Fibroblast of skin of abdomen (primary cell): Measurements from ENCODE around the gene IL1RN.

ENCODE experiments used
- DNase-seq: peaks from one replicate; pipeline ENCODE4 v3.0.0-alpha.2; 2013

Gene IL1RN

GRCh38 chr2:113129519-113130078, 2.2 kb downstream of the IL1RN start:
- DNase-seq = no peak

- no peak for DNase-seq
Measured at GRCh38 chr2:113131352-113132185, 4.2 kb downstream of the IL1RN start.

DNA sequence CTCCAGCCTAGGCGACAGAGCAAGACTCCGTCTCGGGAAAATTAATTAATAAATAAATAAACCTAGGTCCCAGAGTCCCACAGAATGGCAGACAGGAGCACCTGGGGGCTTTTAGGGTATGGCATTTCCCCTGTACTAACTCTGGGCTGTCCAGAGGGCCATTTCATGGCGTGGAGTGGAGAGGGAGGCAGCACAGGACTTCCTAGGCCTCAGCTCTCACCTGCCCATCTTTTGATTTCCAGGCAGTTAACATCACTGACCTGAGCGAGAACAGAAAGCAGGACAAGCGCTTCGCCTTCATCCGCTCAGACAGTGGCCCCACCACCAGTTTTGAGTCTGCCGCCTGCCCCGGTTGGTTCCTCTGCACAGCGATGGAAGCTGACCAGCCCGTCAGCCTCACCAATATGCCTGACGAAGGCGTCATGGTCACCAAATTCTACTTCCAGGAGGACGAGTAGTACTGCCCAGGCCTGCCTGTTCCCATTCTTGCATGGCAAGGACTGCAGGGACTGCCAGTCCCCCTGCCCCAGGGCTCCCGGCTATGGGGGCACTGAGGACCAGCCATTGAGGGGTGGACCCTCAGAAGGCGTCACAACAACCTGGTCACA, 5.1 kb downstream of the IL1RN start:
- DNase-seq = no peak

DNA sequence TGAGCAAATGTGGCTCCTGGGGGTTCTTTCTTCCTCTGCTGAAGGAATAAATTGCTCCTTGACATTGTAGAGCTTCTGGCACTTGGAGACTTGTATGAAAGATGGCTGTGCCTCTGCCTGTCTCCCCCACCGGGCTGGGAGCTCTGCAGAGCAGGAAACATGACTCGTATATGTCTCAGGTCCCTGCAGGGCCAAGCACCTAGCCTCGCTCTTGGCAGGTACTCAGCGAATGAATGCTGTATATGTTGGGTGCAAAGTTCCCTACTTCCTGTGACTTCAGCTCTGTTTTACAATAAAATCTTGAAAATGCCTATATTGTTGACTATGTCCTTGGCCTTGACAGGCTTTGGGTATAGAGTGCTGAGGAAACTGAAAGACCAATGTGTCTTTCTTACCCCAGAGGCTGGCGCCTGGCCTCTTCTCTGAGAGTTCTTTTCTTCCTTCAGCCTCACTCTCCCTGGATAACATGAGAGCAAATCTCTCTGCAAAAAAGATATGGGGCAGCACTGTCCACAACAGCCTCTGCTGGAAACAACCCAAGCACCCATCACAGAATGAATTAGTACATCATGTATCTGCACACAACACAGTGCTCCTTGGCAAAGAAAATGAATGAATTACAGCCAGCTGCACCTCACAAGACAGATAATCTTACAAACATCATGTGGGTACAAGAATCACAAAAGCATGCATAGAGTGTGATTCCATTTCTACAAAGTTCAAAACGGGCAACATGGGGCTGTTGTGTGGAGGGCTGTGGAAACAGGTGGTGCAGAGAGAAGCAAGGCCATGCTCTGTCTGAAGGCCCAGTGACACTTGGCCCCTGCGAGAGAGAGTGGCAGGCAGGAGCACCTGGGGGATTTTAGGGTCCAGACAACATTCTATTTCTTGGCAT, 6.6 kb downstream of the IL1RN start:
- no peak for DNase-seq

- no peak for DNase-seq
Measured at GRCh38 chr2:113134717-113135116, 7.3 kb downstream of the IL1RN start.

DNA sequence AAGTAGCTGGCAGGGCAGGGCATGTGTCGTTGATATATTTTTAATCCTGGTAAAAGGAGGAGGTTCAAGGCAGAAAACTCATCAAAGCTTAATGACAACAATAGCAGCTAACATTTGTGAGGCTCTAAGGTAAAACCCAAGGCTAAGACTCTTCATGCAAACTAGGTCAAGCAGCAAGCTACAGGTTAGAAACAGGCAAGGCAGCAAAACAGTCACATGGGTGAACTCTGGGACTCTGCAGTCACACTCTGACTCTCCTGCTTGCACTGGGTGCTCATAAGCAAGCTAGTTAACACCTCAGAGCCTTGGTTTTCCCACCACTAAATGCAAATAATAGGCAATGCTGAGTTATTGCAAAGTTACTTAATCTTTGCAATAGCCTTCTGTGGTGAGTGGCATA, 7.9 kb downstream of the IL1RN start:
- DNase-seq = no peak

GRCh38 chr2:113136828-113137775, 9.7 kb downstream of the IL1RN start:
- DNase-seq = peak; percentile 33

- DNase-seq = no peak
Measured at GRCh38 chr2:113137827-113138226, 10.4 kb downstream of the IL1RN start.

DNA sequence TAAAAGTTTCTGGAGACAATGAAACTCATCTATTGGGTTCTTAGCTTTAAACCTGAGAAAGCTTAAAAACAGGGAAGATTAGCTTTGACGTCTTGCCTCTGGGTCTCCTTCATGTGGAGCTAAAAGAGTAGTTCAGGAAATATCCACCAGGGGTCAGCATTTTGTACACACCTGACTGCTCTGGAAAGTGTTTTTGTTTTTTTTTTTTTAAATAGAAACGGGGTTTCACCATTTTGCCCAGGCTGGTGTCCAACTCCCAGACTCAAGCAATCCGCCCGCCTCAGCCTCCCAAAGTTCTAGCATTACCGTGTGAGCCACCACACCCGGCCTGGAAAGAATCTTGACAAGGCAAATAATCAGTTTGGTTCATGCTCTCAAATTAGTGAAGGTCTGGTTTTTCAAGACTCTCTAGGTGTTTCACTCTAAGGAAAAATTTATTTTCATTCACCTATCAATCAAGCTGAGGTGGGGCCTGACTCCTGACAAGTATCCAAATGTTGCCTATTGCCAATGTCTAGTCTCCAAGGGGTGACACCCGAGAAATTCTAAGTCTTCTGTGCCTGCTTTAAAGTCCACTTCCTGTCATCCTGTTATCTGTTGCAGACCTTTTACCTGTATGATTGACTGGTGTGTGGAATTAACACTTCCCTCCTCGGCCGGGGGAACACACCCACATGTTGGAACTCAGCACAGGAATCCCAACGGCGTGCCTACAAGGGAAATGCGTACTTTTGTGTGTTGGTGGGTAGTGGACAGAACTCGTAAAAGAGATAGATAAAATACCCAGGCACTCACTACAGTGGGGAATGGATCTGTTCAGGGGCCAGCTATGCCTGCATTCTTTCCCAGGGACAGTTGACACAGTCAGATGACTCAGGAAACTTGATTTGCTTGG, 11.3 kb downstream of the IL1RN start:
- peak; percentile 63 for DNase-seq

GRCh38 chr2:113141451-113141850, 14.1 kb downstream of the IL1RN start:
- no peak for DNase-seq

- no peak for DNase-seq
Measured at GRCh38 chr2:113142290-113142689, 14.9 kb downstream of the IL1RN start.

- DNase-seq = no peak
Measured at GRCh38 chr2:113144259-113144658, 16.9 kb downstream of the IL1RN start.

DNA sequence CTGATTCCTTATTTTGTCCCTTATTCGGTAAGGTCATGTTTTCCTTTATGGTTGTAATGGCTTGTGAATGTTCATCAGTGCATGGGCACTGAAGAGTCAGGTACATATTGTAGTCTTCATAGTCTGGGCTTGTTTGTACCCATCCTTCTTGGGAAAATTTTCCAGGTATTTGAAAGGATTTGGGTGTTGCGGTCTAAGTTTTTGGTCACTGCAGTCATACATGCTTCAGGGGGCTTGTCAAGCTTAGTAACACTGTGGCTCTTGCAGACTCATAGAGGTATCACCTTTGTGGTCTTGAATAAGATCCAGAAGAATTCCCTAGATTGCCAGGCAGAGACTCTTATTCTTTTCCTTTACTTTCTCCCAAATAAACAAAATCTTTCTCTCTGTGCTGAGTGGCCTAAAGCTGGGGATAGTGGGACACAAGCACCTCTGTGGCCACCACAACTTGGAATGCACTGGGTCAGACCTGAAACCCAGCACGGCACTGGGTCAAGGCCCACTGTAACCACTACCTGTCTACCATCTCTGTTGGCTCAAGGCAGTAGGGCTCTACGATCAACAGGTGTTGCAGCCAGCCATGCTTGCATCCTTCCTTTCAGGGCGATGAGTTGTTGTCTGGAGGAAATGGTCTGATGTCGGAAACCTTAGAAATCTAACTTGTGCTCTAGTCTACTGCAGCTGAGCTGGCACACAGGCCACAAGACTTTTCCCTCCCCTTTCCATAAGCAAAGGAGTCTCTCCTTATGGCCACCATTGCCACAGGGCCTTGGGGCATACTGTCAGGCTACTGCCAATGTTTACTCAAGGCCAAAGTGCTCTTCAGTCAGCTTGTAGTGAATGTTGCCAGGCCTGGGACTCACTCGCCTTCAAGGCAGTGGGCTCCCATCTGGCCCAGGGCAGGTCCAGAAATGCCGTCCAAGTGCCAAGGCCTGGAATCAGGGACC, 21.5 kb downstream of the IL1RN start:
- no peak for DNase-seq

GRCh38 chr2:113149553-113150257, 22.3 kb downstream of the IL1RN start:
- DNase-seq = no peak

DNA sequence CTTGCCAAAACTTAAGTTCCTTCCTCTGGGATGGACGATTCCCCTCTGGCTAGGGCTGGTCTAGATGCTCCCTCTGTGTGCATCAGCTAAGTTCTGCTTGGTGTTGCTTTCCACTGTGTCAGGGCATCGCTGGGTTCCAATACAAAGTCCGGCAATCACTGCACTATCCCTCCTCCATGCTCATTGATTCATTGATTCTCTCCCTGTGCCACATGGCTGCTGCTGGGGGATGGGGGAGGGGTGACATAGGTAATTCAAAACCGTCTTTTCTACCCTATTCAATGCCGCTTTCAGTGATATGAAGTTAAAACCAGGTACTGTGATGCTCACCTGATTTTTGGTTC, 22.8 kb downstream of the IL1RN start:
- no peak for DNase-seq

GRCh38 chr2:113155331-113155730, 27.9 kb downstream of the IL1RN start:
- no peak for DNase-seq

DNA sequence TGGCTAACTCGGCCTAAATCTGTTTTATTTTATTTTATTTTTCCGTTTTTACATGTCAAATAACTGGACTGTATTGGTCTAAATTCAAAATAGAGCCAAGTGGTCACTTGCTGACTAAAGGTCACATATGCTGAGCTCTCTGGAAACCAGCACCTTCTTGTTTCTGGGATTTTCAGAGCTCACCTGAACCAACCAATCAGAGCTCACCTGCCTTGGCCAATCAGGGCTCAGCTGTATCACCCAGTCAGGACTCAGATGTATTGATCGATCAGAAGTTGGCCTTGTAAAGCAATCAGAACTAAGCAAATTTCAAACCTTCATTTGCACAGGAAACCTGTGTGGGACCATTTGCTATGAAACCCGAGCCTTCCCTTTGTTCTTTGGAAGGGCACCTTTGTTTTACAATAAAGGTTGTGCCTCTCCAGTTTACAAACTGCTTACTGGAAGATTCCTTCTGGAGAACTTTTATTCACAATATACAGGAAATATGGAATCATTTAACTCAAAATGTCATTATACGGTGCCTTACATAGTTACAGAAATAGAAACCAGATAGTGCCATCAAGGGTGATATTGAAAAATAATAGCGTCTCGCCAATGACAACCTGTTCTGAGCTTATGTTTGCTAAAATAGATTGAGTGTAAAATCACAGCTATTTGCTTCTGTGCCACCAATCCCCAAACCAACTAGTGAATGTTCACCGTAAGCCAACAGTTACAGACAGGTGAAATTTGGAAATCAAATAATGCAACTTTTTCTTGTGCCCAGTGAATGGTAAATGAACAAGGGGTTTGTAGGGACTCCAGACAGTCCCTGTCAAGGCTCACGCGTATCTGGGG, 29.1 kb downstream of the IL1RN start:
- no peak for DNase-seq
